PC-3 (cell line): ENCODE results near the gene ABCC3.

Source experiments
- CTCF ChIP-seq: fragments of 300-600 bp; sonication (generic); conservative IDR thresholded peaks from 2 replicates; pipeline ENCODE4 v1.5.1; 2017; ENCODE audit warnings: antibody characterized with exemption, low read depth, mild to moderate bottlenecking, low read length
- EZH2 ChIP-seq: fragments of 300-600 bp; sonication (generic); IDR thresholded peaks from one replicate; pipeline ENCODE4 v1.6.1; 2017; ENCODE audit warnings: antibody characterized with exemption, mild to moderate bottlenecking, low read length; ENCODE audit not compliant: unreplicated experiment
- EZH2phosphoT487 ChIP-seq: fragments of 300-600 bp; sonication (generic); IDR thresholded peaks from 2 replicates; pipeline ENCODE4 v1.6.1; 2018; ENCODE audit warnings: mild to moderate bottlenecking, antibody characterized with exemption, low read length, borderline replicate concordance

- TF ChIP-seq CTCF: no peak
- no peak for TF ChIP-seq EZH2
- TF ChIP-seq EZH2phosphoT487: no peak
These were observed 22.4 kb upstream of the ABCC3 start for GRCh38 chr17:50612281-50612680.
